Right lobe of liver (tissue), 4 donors: ENCODE results near the gene LRRC40.

Experiments used
- CTCF ChIP-seq, 4 donors: fragments of 200-600 bp in 3 of 4; fragments of 450-650 bp in 1 of 4; IDR thresholded peaks; one replicate each; pipeline versions ENCODE4 v1.5.1 to v1.8.0; 2016 to 2022; ENCODE audit warnings: antibody characterized with exemption in 4 of 4, mild to moderate bottlenecking in 2 of 4
- POLR2A ChIP-seq: fragments of 450-650 bp; IDR thresholded peaks from one replicate; pipeline ENCODE4 v1.6.1; 2017; ENCODE audit warnings: antibody characterized with exemption, mild to moderate bottlenecking
- donor health status: DM: no; HTN: no; CAD: no.
- donor health status: DM: no; HTN: no; CAD: no.
- donor health status: DM: no; HTN: yes; CAD: no.

- TF ChIP-seq CTCF (IDR thresholded peaks at IDR 0.05), result no peak
- TF ChIP-seq POLR2A, result no peak
Measured at GRCh38 chr1:70109241-70109640, 96.1 kb downstream of the LRRC40 start.
